Lung (tissue), 12 donors: Measurements from ENCODE around the gene CYBA. TPM values are rescaled to one million over a fixed set of nuclear protein-coding genes. Genes with fewer than 3 reads are reported as not detected.

Source experiments
- ATAC-seq: fragments of 200-7000 bp; cut with Tn5 transposase; one replicate; pipeline ENCODE4 v1.9.1; 2020; ENCODE audit warnings: moderate number of reproducible peaks; ENCODE audit not compliant: insufficient read depth, low FRiP score
- DNase-seq, 3 donors: peaks; one replicate each; pipeline ENCODE4 v3.0.0-alpha.2; 2013 to 2017
- H3K27ac ChIP-seq, 2 donors: one replicate each; pipeline ENCODE4 v1.5.1; 2013; ENCODE audit warnings: mild to moderate bottlenecking in 2 of 2, moderate library complexity in 2 of 2, control low read depth in 1 of 2, inconsistent platforms in 1 of 2, low read depth in 1 of 2, low read length in 1 of 2
- H3K27me3 ChIP-seq, 3 donors: one replicate each; pipeline ENCODE4 v1.5.1; 2013; ENCODE audit warnings: low read length in 2 of 3; ENCODE audit not compliant: control insufficient read depth in 3 of 3, insufficient read depth in 3 of 3
- H3K36me3 ChIP-seq, 4 donors: one replicate each; pipeline ENCODE4 v1.5.1; 2013; ENCODE audit warnings: low read length in 4 of 4, mild to moderate bottlenecking in 1 of 4, moderate library complexity in 1 of 4; ENCODE audit not compliant: control insufficient read depth in 4 of 4, insufficient read depth in 4 of 4
- H3K4me1 ChIP-seq, 5 donors: one replicate each; pipeline ENCODE4 v1.5.1; 2013; ENCODE audit warnings: low read length in 5 of 5, mild to moderate bottlenecking in 2 of 5, moderate library complexity in 1 of 5; ENCODE audit not compliant: control insufficient read depth in 5 of 5, insufficient read depth in 5 of 5
- H3K4me3 ChIP-seq: one replicate; pipeline ENCODE4 v1.5.1; 2013; ENCODE audit warnings: mild to moderate bottlenecking, control low read depth, moderate library complexity
- H3K9ac ChIP-seq, 2 donors: one replicate each; pipeline ENCODE4 v1.5.1; 2013; ENCODE audit warnings: low read length in 2 of 2, control low read depth in 1 of 2; ENCODE audit not compliant: insufficient read depth in 1 of 2
- H3K9me3 ChIP-seq, 4 donors: one replicate each; pipeline ENCODE4 v1.5.1; 2013; ENCODE audit warnings: low read length in 3 of 4, mild to moderate bottlenecking in 1 of 4, moderate library complexity in 1 of 4; ENCODE audit not compliant: control insufficient read depth in 4 of 4, insufficient read depth in 3 of 4
- WGBS, 2 donors: extraction: QIAGEN DNeasy Blood & Tissue Kit; methylation state at CpG; one replicate each; pipeline ENCODE4 v1.1.7; 2013; 5-methylcytosine and 5-hydroxymethylcytosine counted together
- polyA plus RNA-seq, 2 donors: library from polyadenylated mRNA; stranded (reverse); fragments of 200-250 nt; gene quantifications; one replicate each; pipeline ENCODE4 v1.2.1, GENCODE V29; 2013
- total RNA-seq, 2 donors: library from RNA; depleted of rRNA in 1 of 2; stranded (reverse); fragments of >200 nt in 1 of 2; gene quantifications; one replicate each; pipeline ENCODE4 v1.2.1, GENCODE V29; 2014 to 2021
- TF ChIP-seq, protein P1 (sequence below): IDR thresholded peaks from 2 replicates; pipeline ENCODE4 v1.5.1; 2012; ENCODE audit warnings: mild to moderate bottlenecking; ENCODE audit errors: control extremely low read depth, extremely low read depth
- donor health status: control.
- donor health status: control.
- donor health status: Bipolar disorder and iron deficiency.
- donor health status: healthy.
- donor health status: DM: yes; HTN: yes; CAD: no.

The CYBA gene
- total and polyA plus RNA-seq, 4 donors: 113 to 879 (median 349) TPM

DNA sequence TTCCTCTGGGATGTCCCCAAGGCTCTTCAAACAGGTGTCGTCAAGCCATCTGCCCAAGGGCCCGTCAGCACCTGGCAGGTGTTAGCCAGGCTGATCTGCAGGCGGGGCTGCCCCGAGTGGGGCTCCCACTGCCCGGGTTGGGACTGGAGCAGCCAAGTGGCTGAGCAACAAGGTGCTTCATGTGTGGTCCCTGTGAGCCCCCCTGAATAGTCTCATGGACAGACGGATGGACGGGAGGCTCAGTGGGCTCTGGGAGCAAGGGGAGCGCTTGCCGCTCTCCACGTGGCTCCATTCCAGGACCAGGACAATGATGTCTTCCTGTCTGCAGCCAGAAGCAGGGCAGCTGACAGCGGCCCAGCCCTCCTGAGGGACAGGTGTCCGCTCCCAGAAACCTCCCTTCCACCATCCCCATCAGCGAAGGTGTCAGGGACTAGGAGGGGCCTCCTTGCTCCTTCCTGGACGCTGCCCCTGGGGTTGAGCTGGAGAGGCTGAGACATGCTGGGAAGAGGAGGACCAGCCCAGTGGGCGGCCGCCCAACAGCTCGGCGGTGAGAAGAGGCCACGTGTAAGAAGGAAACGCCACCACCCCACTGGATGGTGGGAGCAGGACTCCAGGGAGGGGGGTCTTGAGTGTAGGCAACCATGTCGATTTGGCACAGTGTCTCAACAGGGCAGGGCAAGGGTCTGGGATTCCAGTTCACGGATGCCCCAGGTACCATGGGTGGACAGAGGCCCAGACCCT, 25.8 kb upstream of the CYBA start:
- peaks cover 0 to 10% (median 0%) of the 10 kb centered on the region in 3 donors for H3K27me3 ChIP-seq
- peaks cover 0 to 2% (median 0%) of the 10 kb centered on the region in 5 donors for H3K4me1 ChIP-seq
- no peak overlapping the region for H3K4me3 ChIP-seq
- no peak overlapping the region for H3K9ac ChIP-seq
- no peaks in the 10 kb centered on the region for H3K9me3 ChIP-seq
- DNase-seq: no peak
- 77 to 89% methylated on average over 22 of the region's 22 CpGs for WGBS, 2 donors
- H3K36me3 ChIP-seq: peaks cover 0 to 6% (median 0%) of the 10 kb centered on the region in 4 donors
- no peak for ATAC-seq
- H3K27ac ChIP-seq: no peak overlapping the region
- TF ChIP-seq, protein P1, sequence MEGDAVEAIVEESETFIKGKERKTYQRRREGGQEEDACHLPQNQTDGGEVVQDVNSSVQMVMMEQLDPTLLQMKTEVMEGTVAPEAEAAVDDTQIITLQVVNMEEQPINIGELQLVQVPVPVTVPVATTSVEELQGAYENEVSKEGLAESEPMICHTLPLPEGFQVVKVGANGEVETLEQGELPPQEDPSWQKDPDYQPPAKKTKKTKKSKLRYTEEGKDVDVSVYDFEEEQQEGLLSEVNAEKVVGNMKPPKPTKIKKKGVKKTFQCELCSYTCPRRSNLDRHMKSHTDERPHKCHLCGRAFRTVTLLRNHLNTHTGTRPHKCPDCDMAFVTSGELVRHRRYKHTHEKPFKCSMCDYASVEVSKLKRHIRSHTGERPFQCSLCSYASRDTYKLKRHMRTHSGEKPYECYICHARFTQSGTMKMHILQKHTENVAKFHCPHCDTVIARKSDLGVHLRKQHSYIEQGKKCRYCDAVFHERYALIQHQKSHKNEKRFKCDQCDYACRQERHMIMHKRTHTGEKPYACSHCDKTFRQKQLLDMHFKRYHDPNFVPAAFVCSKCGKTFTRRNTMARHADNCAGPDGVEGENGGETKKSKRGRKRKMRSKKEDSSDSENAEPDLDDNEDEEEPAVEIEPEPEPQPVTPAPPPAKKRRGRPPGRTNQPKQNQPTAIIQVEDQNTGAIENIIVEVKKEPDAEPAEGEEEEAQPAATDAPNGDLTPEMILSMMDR: no peak

GRCh38 chr16:88673716-88674379, 23.0 kb upstream of the CYBA start:
- WGBS, 2 donors: 93 to 96% methylated on average over 19 of the region's 19 CpGs

DNA sequence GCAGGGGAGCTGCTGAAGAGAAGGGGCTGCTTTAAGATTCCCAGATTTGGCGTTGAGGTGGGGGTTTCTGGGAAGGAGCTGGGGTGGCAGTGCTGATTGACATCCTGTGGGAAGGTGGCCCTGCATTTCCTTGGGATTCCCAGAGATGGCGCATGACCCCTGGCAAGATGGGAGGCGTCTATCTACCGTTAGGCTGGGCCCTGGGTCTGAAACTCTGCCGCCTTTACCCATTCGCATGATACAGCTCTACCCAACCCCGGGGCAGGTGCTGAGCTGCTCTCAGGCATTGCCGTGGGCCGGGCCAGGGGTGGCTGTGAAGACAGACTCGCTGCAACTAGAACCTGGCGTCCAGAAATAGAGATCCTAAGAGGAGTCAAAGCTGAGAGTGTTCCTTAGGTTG, 21.9 kb upstream of the CYBA start:
- TF ChIP-seq, protein P1: no peak

More at GRCh38 chr16:88673716-88674379, 23.0 kb upstream of the CYBA start:
- DNase-seq: no peak
- Histone ChIP-seq H3K36me3 (peaks cover 0 to 6% (median 0%) of the 10 kb centered on the region in 4 donors), H3K9me3 (no peaks in the 10 kb centered on the region), H3K27me3 (peaks cover 0 to 5% (median 0%) of the 10 kb centered on the region in 3 donors), H3K4me3 (no peak overlapping the region), H3K9ac (no peak overlapping the region), H3K4me1 (peaks cover 0 to 2% (median 0%) of the 10 kb centered on the region in 5 donors), H3K27ac (no peak overlapping the region)
- TF ChIP-seq, protein P1: no peak
- ATAC-seq: no peak

More for the DNA sequence above, 21.9 kb upstream of the CYBA start:
- ATAC-seq (no peak), DNase-seq (no peak)
- no peak overlapping the region for H3K27ac ChIP-seq
- H3K27me3 ChIP-seq: no peaks in the 10 kb centered on the region
- WGBS, 2 donors: 72 to 77% methylated on average over 11 of the region's 11 CpGs
- no peak overlapping the region for H3K4me3 ChIP-seq
- no peak overlapping the region for H3K9ac ChIP-seq
- peaks cover 0 to 6% (median 0%) of the 10 kb centered on the region in 4 donors for H3K36me3 ChIP-seq
- H3K9me3 ChIP-seq: no peaks in the 10 kb centered on the region
- H3K4me1 ChIP-seq: peaks cover 0 to 2% (median 0%) of the 10 kb centered on the region in 5 donors
